ENCODE results near the gene DPH5. TPM values are rescaled to one million over a fixed set of nuclear protein-coding genes. Genes with fewer than 3 reads are reported as not detected.
A peak's percentile ranks its signal among the peaks of the same experiment; 100 is the strongest.
"Not testable (repeated sequence)": the region's sequence is repeated elsewhere in the genome, so short reads cannot be mapped to it uniquely, and the experiment has no call there.

DPH5 gene, protein sequence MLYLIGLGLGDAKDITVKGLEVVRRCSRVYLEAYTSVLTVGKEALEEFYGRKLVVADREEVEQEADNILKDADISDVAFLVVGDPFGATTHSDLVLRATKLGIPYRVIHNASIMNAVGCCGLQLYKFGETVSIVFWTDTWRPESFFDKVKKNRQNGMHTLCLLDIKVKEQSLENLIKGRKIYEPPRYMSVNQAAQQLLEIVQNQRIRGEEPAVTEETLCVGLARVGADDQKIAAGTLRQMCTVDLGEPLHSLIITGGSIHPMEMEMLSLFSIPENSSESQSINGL
- 10 to 100 TPM; 16.8 to 34.8 (median 24.1) TPM for polyA plus RNA-seq
- long read RNA-seq, donor 1 = 0 reads
- long read RNA-seq, donor 2, partial matches to known transcripts = 0 of 2 reads
- long read RNA-seq, donor 2, other reads (novel, unspliced or antisense) = 0 of 2 reads
- long read RNA-seq, donor 3, transcript DPH5-203 (8 exons, 1,316 nt) = major isoform, 10 of 12 reads
- long read RNA-seq, donor 3, partial matches to known transcripts = 0 of 12 reads
- long read RNA-seq, donor 3, other reads (novel, unspliced or antisense) = 0 of 12 reads
- long read RNA-seq, donor 4 = 0 reads
- long read RNA-seq, donor 5, partial matches to known transcripts = 0 of 4 reads
- long read RNA-seq, donor 5, other reads (novel, unspliced or antisense) = 0 of 4 reads
- long read RNA-seq, donor 6, partial matches to known transcripts = 0 of 6 reads
- long read RNA-seq, donor 6, other reads (novel, unspliced or antisense) = 0 of 6 reads
- long read RNA-seq, donor 7 = 0 reads
- long read RNA-seq, donor 8, partial matches to known transcripts = 0 of 1 reads
- long read RNA-seq, donor 8, other reads (novel, unspliced or antisense) = 0 of 1 reads
- long read RNA-seq, donor 9, partial matches to known transcripts = 0 of 2 reads
- long read RNA-seq, donor 9, other reads (novel, unspliced or antisense) = 0 of 2 reads
- long read RNA-seq, donor 10, transcript DPH5-203 (8 exons, 1,316 nt) = major isoform, 11 of 24 reads
- long read RNA-seq, donor 10, partial matches to known transcripts = 7 of 24 reads
- long read RNA-seq, donor 10, other reads (novel, unspliced or antisense) = 0 of 24 reads

DNA sequence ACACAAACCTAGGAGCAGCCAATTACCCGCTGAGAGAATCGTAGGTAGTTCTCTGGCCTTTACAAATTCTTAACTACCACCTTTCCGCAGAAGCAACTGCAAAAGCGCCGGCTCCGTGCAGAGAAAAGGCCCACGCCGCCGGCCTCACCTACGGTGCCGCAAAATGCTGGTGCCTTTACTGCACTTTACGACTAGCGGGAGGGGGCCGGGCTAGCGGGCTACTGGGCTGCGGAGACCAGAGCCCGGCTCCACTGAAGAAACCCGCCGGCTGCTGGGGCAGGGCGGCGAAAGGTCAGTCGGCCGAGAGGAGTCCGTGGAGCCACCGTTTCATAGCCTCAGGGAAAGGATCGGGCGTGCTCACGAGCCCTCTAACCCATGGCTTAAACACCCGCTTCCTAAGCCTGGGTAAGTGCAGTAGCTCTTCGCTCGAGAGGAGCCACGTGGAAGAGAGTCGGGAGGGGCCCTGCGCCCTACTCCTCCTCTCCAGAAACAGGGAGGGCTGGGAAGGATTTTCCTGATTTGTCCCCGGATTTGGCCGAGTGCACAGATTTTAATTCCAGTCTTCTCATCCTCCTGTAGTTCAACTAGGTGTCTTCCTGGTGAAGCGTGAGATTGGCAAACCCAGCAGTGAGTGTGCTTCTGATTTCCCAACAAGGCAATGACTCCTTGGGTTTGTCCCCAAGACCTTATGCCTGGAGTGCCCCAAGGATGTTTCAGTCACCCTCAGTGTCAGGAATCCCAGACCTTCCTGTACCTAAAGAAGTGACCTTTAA lies at the start of gene DPH5:
TSS of gene DPH5 (minus strand) at position 128 of the 773 bp plus-strand sequence. CDS start 341 bp downstream, outside the sequence.
- whole genome bisulfite sequencing, 3 donors = 0 to 1% (median 0%) methylated on average over 37 of the region's 37 CpGs
- no peak for FAIRE-seq

DNA sequence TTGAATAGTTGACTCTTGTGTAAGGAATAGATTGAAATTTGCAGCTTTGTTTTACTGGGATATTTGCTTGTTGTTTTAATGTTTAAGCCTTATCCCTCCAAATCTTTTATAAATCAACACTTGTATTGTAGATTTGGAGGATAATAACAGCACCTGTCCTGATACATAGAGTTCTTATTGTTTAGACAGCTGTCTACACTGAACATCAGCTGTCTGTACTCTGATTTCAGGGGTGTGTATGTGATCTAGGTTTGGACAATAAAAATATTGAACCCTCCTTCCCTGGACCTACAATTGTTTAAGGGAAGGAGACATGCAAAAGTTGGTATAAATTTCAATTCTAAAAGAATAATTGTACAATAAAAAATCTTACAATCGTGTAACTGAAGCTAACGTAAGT lies 48.3 kb upstream of the DPH5 start:
- Histone ChIP-seq H3K4me3 (ENCODE audit: low read depth in 1 of 3, low read length in 3 of 3) (no peak overlapping the region), H3K27ac (ENCODE audit: low read depth in 1 of 3, low read length in 2 of 3) (no peak overlapping the region), H3K36me3 (ENCODE audit: control insufficient read depth in 3 of 3, insufficient read depth in 2 of 3, low read depth in 1 of 3, low read length in 3 of 3) (no peaks in the 10 kb centered on the region), H3K27me3 (ENCODE audit: control insufficient read depth in 3 of 3, insufficient read depth in 3 of 3, low read length in 3 of 3) (no peaks in the 10 kb centered on the region), H3K4me1 (ENCODE audit: control insufficient read depth in 3 of 3, insufficient read depth in 2 of 3, low read depth in 1 of 3, low read length in 2 of 3) (no peaks in the 10 kb centered on the region), H3K9me3 (ENCODE audit: control insufficient read depth in 2 of 2, insufficient read depth in 1 of 2, low read depth in 1 of 2, low read length in 1 of 2) (no peaks in the 10 kb centered on the region)
- FAIRE-seq (no peak), DNase-seq (no peak)
- 94 to 96% (median 95%) methylated on average over 2 of the region's 2 CpGs for WGBS, 3 donors

More for the DNA sequence above, at the start of gene DPH5:
- Histone ChIP-seq H3K36me3 (ENCODE audit: control insufficient read depth in 3 of 3, insufficient read depth in 2 of 3, low read depth in 1 of 3, low read length in 3 of 3) (peaks cover 0 to 4% (median 0%) of the 10 kb centered on the region in 3 donors), H3K4me3 (ENCODE audit: low read depth in 1 of 3, low read length in 3 of 3) (peak within 1 kb of the TSS; percentile 63 to 89 (median 76)), H3K27me3 (ENCODE audit: control insufficient read depth in 3 of 3, insufficient read depth in 3 of 3, low read length in 3 of 3) (no peaks in the 10 kb centered on the region), H3K4me1 (ENCODE audit: control insufficient read depth in 3 of 3, insufficient read depth in 2 of 3, low read depth in 1 of 3, low read length in 2 of 3) (peaks cover 3 to 4% (median 4%) of the 10 kb centered on the region in 3 donors), H3K27ac (ENCODE audit: low read depth in 1 of 3, low read length in 2 of 3) (peak within 1 kb of the TSS; percentile 74 to 95 (median 81)), H3K9me3 (ENCODE audit: control insufficient read depth in 2 of 2, insufficient read depth in 1 of 2, low read depth in 1 of 2, low read length in 1 of 2) (no peaks in the 10 kb centered on the region)
- DNase-seq = peak; percentile 90 to 95

DNA sequence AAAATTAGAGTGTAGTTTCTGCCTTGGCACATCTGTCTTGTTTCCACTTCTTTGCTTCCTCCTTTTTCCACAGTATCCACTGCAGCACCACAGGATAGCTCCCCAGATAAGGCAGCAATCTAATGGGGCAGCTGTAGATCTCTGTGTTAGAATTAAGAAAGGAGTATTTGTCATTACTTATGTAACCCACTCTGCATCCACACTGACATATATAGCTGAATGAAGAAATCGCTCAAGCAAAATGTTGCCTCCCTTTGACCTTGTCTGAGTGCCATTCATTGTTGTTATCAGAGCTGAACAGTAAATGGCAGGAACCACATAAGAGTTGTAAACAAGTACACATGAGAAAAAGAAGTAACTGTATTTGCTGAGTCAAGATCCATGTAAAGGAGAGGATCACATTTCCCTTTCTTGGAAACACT lies 45.9 kb upstream of the DPH5 start:
- no peak for FAIRE-seq
- H3K36me3 ChIP-seq (ENCODE audit: control insufficient read depth in 3 of 3, insufficient read depth in 2 of 3, low read depth in 1 of 3, low read length in 3 of 3) = no peaks in the 10 kb centered on the region
- no peaks in the 10 kb centered on the region for H3K4me1 ChIP-seq (ENCODE audit: control insufficient read depth in 3 of 3, insufficient read depth in 2 of 3, low read depth in 1 of 3, low read length in 2 of 3)
- H3K4me3 ChIP-seq (ENCODE audit: low read depth in 1 of 3, low read length in 3 of 3) = no peak overlapping the region
- WGBS, 3 donors = 63 to 75% (median 73%) methylated on average over 1 of the region's 1 CpG
- H3K9me3 ChIP-seq (ENCODE audit: control insufficient read depth in 2 of 2, insufficient read depth in 1 of 2, low read depth in 1 of 2, low read length in 1 of 2) = no peaks in the 10 kb centered on the region
- H3K27me3 ChIP-seq (ENCODE audit: control insufficient read depth in 3 of 3, insufficient read depth in 3 of 3, low read length in 3 of 3) = no peaks in the 10 kb centered on the region
- H3K27ac ChIP-seq (ENCODE audit: low read depth in 1 of 3, low read length in 2 of 3) = no peak overlapping the region
- DNase-seq = no peak

DNA sequence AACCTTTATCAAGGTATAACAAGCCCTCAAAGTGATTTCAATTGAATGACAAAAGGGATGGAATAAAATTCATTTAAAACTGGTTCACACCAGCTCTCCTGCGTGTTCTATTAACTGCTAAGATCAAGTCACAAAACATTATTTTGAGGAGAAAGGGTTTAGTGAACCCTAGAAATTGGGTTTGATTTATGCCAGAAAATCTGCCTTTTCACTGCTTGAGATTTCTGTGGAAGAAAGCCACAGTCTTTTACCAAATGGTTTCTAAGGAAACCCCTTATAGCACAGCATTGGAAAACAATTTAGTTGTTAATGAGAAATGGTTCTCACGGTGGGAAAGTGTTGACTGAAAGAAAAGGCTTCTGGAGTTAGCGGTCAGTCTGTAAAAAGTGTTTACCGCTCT lies 43.6 kb upstream of the DPH5 start:
- FAIRE-seq = no peak
- H3K4me3 ChIP-seq (ENCODE audit: low read depth in 1 of 3, low read length in 3 of 3) = no peak overlapping the region
- H3K9me3 ChIP-seq (ENCODE audit: control insufficient read depth in 2 of 2, insufficient read depth in 1 of 2, low read depth in 1 of 2, low read length in 1 of 2) = no peaks in the 10 kb centered on the region
- no peaks in the 10 kb centered on the region for H3K36me3 ChIP-seq (ENCODE audit: control insufficient read depth in 3 of 3, insufficient read depth in 2 of 3, low read depth in 1 of 3, low read length in 3 of 3)
- DNase-seq = no peak
- H3K27ac ChIP-seq (ENCODE audit: low read depth in 1 of 3, low read length in 2 of 3) = no peak overlapping the region
- H3K4me1 ChIP-seq (ENCODE audit: control insufficient read depth in 3 of 3, insufficient read depth in 2 of 3, low read depth in 1 of 3, low read length in 2 of 3) = no peaks in the 10 kb centered on the region
- H3K27me3 ChIP-seq (ENCODE audit: control insufficient read depth in 3 of 3, insufficient read depth in 3 of 3, low read length in 3 of 3) = no peaks in the 10 kb centered on the region
- 84 to 96% (median 91%) methylated on average over 4 of the region's 4 CpGs for WGBS, 3 donors

DNA sequence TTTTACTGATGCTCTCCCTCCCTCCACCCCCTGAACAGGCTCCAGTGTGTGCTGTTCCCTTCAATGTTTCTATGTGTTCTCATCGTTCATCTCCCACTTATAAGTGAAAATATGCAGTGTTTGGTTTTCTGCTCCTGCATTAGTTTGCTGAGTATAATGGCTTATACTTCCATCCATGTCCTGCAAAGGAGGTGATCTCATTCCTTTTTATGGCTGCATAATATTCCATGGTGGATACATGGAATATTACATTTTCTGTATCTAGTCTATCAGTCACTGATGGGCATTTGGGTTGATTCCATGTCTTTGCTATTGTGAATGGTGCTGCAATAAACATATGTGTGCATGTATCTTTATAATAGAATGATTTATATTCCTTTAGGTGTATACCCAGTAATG lies 41.4 kb upstream of the DPH5 start:
- not testable (repeated sequence) for FAIRE-seq; H3K4me1 ChIP-seq (ENCODE audit: control insufficient read depth in 3 of 3, insufficient read depth in 2 of 3, low read depth in 1 of 3, low read length in 2 of 3); H3K9me3 ChIP-seq (ENCODE audit: control insufficient read depth in 2 of 2, insufficient read depth in 1 of 2, low read depth in 1 of 2, low read length in 1 of 2); H3K27me3 ChIP-seq (ENCODE audit: control insufficient read depth in 3 of 3, insufficient read depth in 3 of 3, low read length in 3 of 3); H3K36me3 ChIP-seq (ENCODE audit: control insufficient read depth in 3 of 3, insufficient read depth in 2 of 3, low read depth in 1 of 3, low read length in 3 of 3); H3K4me3 ChIP-seq (ENCODE audit: low read depth in 1 of 3, low read length in 3 of 3); DNase-seq; H3K27ac ChIP-seq (ENCODE audit: low read depth in 1 of 3, low read length in 2 of 3)
- WGBS, 3 donors = 96 to 100% (median 100%) methylated on average over 1 of the region's 1 CpG

DNA sequence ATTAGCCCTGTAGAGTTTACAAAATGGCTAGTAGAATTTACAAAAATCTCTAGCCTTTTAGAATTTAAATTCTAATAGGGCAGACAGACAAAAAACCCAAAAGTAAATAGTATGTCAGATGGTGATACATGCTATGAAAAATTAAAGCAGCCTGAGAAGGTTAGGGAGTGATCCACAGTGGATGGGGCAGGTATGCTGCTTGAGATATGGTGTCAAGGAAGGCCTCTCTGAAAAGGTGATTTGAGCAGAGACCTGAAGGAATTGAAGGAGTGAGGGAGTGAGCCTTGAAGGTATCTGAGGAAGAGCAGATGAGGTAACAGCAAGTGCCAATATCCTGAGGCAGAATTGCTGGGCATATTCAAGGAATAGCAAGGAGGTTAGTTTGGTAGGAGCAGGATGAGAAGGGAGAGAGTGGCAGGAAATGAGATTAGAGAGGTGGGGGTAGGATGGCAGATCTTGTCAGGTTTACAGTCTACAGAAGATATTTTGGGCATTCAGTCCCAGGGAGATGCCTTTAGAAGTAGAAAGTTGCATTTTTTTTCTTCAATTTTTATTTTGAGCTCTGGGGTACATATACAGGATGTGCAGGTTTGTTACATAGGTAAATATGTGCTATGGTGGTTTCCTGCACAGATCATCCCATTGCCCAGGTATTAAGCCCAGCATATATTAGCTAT lies 40.8 kb upstream of the DPH5 start:
- Histone ChIP-seq H3K4me1 (ENCODE audit: control insufficient read depth in 3 of 3, insufficient read depth in 2 of 3, low read depth in 1 of 3, low read length in 2 of 3) (no peaks in the 10 kb centered on the region), H3K27me3 (ENCODE audit: control insufficient read depth in 3 of 3, insufficient read depth in 3 of 3, low read length in 3 of 3) (no peaks in the 10 kb centered on the region), H3K27ac (ENCODE audit: low read depth in 1 of 3, low read length in 2 of 3) (no peak overlapping the region), H3K9me3 (ENCODE audit: control insufficient read depth in 2 of 2, insufficient read depth in 1 of 2, low read depth in 1 of 2, low read length in 1 of 2) (no peaks in the 10 kb centered on the region), H3K4me3 (ENCODE audit: low read depth in 1 of 3, low read length in 3 of 3) (no peak overlapping the region), H3K36me3 (ENCODE audit: control insufficient read depth in 3 of 3, insufficient read depth in 2 of 3, low read depth in 1 of 3, low read length in 3 of 3) (no peaks in the 10 kb centered on the region)
- no peak for FAIRE-seq
- no peak for DNase-seq

DNA sequence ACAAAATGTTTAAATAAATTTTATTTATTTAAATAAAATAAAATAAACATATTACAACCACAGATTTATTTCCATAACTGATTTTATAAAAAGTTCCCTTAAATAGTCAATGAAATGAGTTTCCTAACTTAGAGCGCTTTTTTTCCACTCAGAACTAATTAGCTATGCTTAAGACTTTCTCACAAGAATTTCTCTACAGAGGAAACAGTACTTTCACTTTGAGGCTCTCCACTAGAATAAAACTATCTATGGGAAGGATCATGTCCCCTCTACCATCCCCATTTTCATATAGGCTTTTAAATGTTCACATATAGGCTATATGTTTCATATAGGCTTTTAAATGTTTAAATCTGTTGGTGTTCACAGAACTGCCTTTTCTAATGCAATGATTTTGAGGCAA lies 40.0 kb upstream of the DPH5 start:
- Histone ChIP-seq H3K4me1 (ENCODE audit: control insufficient read depth in 3 of 3, insufficient read depth in 2 of 3, low read depth in 1 of 3, low read length in 2 of 3) (no peaks in the 10 kb centered on the region), H3K4me3 (ENCODE audit: low read depth in 1 of 3, low read length in 3 of 3) (no peak overlapping the region), H3K27me3 (ENCODE audit: control insufficient read depth in 3 of 3, insufficient read depth in 3 of 3, low read length in 3 of 3) (no peaks in the 10 kb centered on the region), H3K36me3 (ENCODE audit: control insufficient read depth in 3 of 3, insufficient read depth in 2 of 3, low read depth in 1 of 3, low read length in 3 of 3) (no peaks in the 10 kb centered on the region), H3K27ac (ENCODE audit: low read depth in 1 of 3, low read length in 2 of 3) (no peak overlapping the region), H3K9me3 (ENCODE audit: control insufficient read depth in 2 of 2, insufficient read depth in 1 of 2, low read depth in 1 of 2, low read length in 1 of 2) (no peaks in the 10 kb centered on the region)
- DNase-seq = no peak
- 77 to 98% (median 95%) methylated on average over 1 of the region's 1 CpG for WGBS, 3 donors
- FAIRE-seq = no peak

All from small intestine (tissue), 16 donors.